Measurements from ENCODE around the gene KCNK10. TPM values are rescaled to one million over a fixed set of nuclear protein-coding genes. Genes with fewer than 3 reads are reported as not detected.

The KCNK10 gene
- total RNA-seq, 2 donors from 2014 or later, result 4.9 TPM; not detected in 1

DNA sequence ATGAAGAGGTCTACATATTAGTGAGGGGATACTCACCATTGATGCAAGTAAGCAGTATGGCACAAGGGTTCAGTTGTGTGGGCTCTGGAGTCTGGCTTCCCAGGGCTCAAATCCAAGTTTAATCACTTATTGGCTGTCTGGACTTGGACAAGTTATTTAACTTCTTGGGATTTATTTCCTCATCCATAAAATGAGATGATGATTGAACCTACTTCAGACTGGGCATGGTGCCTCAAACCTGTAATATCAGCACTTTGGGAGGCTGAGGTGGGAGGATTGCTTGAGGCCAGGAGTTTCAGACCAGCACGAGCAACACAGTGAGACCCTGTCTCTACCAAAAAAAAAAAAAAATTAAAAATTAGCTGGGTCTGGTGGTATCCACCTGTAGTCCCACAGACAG, 67.9 kb downstream of the KCNK10 start:
- Histone ChIP-seq H3K4me3 (no peak overlapping the region), H3K9me3 (no peaks in the 10 kb centered on the region), H3K27me3 (replicated peaks; ENCODE audit: insufficient read depth) (no peaks in the 10 kb centered on the region), H3K36me3 (no peaks in the 10 kb centered on the region), H3K27ac (no peak overlapping the region), H3K4me1 (replicated peaks) (no peaks in the 10 kb centered on the region)
- intact Hi-C loops (cut with DNase I), result no loop called here
- 86% methylated on average over 1 of the region's 1 CpG for WGBS
- DNase-seq (ENCODE audit: low spot score), result no peak
- TF ChIP-seq POLR2A (IDR thresholded peaks at IDR 0.05), result no peak
- no peak for TF ChIP-seq POLR2AphosphoS5 (IDR thresholded peaks at IDR 0.05)
- TF ChIP-seq, protein P1, sequence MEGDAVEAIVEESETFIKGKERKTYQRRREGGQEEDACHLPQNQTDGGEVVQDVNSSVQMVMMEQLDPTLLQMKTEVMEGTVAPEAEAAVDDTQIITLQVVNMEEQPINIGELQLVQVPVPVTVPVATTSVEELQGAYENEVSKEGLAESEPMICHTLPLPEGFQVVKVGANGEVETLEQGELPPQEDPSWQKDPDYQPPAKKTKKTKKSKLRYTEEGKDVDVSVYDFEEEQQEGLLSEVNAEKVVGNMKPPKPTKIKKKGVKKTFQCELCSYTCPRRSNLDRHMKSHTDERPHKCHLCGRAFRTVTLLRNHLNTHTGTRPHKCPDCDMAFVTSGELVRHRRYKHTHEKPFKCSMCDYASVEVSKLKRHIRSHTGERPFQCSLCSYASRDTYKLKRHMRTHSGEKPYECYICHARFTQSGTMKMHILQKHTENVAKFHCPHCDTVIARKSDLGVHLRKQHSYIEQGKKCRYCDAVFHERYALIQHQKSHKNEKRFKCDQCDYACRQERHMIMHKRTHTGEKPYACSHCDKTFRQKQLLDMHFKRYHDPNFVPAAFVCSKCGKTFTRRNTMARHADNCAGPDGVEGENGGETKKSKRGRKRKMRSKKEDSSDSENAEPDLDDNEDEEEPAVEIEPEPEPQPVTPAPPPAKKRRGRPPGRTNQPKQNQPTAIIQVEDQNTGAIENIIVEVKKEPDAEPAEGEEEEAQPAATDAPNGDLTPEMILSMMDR (IDR thresholded peaks at IDR 0.05), result no peak

DNA sequence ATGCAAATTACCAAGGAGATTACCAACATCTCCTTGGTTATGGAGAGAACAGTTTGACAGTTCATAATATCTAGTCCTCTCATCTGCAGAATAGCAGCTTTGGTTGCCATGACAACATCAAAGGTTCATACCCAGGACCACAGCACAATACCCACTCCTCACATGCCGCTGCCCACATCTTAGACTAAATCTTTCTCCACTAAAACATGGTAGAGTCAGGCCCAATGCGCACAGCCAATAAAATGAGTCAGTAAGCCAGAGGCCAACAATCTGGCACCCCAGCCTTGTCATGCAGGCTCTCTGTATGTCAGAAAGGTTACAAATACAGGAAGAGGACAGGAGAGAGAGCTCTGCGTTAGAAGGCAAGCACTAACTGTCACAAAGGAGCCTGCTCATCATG, 70.6 kb downstream of the KCNK10 start:
- intact Hi-C loops (cut with DNase I), result no loop called here
- TF ChIP-seq, protein P1 (IDR thresholded peaks at IDR 0.05), result no peak
- TF ChIP-seq POLR2AphosphoS5 (IDR thresholded peaks at IDR 0.05) (no peak), POLR2A (IDR thresholded peaks at IDR 0.05) (no peak)
- 69% methylated on average over 3 of the region's 3 CpGs for WGBS

DNA sequence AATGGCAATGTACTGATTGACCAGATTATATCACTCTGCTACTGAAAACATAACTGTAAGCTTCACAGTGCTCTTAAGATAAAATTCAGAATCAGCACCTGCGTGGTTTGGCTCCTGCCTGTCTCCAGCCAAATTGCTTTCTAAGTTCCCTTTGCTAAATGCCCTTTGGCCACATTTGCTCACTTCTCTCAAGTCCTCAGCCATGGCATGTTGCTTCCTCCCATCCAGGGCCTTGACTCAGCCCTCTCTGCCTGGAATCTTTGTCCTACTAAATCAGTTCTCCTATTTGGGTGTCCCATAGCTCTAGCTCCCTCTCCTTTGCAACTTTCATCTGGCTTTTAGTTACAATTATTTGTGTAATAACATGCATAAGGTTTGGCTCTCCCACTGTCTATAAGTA, 71.4 kb downstream of the KCNK10 start:
- intact Hi-C loops (cut with DNase I), result no loop called here
- Histone ChIP-seq H3K27me3 (replicated peaks; ENCODE audit: insufficient read depth) (no peaks in the 10 kb centered on the region), H3K4me3 (no peak overlapping the region), H3K36me3 (no peaks in the 10 kb centered on the region), H3K9me3 (no peaks in the 10 kb centered on the region), H3K4me1 (replicated peaks) (no peaks in the 10 kb centered on the region), H3K27ac (no peak overlapping the region)
- TF ChIP-seq, protein P1 (IDR thresholded peaks at IDR 0.05), result no peak
- TF ChIP-seq POLR2A (IDR thresholded peaks at IDR 0.05) (no peak), POLR2AphosphoS5 (IDR thresholded peaks at IDR 0.05) (no peak)
- WGBS, result 66% methylated on average over 1 of the region's 1 CpG
- DNase-seq (ENCODE audit: low spot score), result no peak

More for the DNA sequence above, 70.6 kb downstream of the KCNK10 start:
- no peaks in the 10 kb centered on the region for H3K4me1 ChIP-seq (replicated peaks)
- H3K27me3 ChIP-seq (replicated peaks; ENCODE audit: insufficient read depth), result no peaks in the 10 kb centered on the region
- H3K27ac ChIP-seq, result no peak overlapping the region
- H3K4me3 ChIP-seq, result no peak overlapping the region
- H3K36me3 ChIP-seq, result no peaks in the 10 kb centered on the region
- H3K9me3 ChIP-seq, result no peaks in the 10 kb centered on the region
- no peak for DNase-seq (ENCODE audit: low spot score)

DNA sequence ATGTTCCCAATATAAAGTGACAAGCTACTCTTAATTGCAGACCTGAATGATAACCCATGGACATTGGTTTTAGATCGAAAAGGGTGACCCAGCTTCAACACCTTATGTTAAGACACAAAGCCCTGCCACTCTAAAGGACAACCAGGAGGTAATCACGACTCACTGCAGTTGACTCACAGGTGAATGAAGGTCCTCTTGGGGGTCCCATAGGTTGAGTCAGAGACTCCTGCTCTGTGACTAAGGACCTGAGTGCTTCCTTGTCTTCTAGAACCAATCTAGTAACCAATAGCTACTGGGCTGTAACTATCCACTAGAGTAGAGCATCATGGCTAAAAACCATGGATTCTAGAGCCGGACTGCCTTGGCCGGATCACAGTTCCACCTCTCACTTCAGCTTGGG, 73.8 kb downstream of the KCNK10 start:
- H3K9me3 ChIP-seq, result no peaks in the 10 kb centered on the region
- H3K4me3 ChIP-seq, result no peak overlapping the region
- no peak overlapping the region for H3K27ac ChIP-seq
- intact Hi-C loops (cut with DNase I), result no loop called here
- H3K36me3 ChIP-seq, result no peaks in the 10 kb centered on the region
- 89% methylated on average over 4 of the region's 4 CpGs for WGBS
- no peaks in the 10 kb centered on the region for H3K4me1 ChIP-seq (replicated peaks)
- TF ChIP-seq, protein P1 (IDR thresholded peaks at IDR 0.05), result no peak
- TF ChIP-seq POLR2A (IDR thresholded peaks at IDR 0.05), result no peak
- TF ChIP-seq POLR2AphosphoS5 (IDR thresholded peaks at IDR 0.05), result no peak
- no peaks in the 10 kb centered on the region for H3K27me3 ChIP-seq (replicated peaks; ENCODE audit: insufficient read depth)
- DNase-seq (ENCODE audit: low spot score), result no peak

DNA sequence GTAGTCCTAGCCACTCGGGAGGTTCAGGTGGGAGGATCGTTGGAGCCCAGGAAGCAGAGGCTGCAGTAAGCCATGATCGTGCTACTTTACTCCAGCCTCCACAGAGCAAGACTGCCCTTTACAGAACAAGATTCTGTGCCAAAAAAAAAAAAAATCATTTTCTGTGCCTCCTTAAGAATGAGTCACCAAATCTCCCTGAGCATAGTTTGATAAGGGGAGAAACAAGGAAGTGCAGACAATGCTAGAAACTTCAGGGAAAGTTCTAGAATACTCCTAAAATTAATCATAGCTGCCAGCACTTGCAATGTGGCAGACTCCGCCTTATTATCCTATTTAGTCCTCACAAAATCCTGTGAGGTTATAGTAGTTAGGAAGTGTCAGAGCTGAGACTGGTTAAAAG, 74.5 kb downstream of the KCNK10 start:
- WGBS, result 84% methylated on average over 4 of the region's 4 CpGs
- no peaks in the 10 kb centered on the region for H3K27me3 ChIP-seq (replicated peaks; ENCODE audit: insufficient read depth)
- intact Hi-C loops (cut with DNase I), result no loop called here
- H3K36me3 ChIP-seq, result no peaks in the 10 kb centered on the region
- no peak overlapping the region for H3K4me3 ChIP-seq
- no peaks in the 10 kb centered on the region for H3K4me1 ChIP-seq (replicated peaks)
- H3K27ac ChIP-seq, result no peak overlapping the region
- DNase-seq (ENCODE audit: low spot score), result no peak
- H3K9me3 ChIP-seq, result no peaks in the 10 kb centered on the region
- TF ChIP-seq POLR2A (IDR thresholded peaks at IDR 0.05), result no peak
- no peak for TF ChIP-seq POLR2AphosphoS5 (IDR thresholded peaks at IDR 0.05)
- TF ChIP-seq, protein P1 (IDR thresholded peaks at IDR 0.05), result no peak
